ENCODE data around the gene SEC31A.

Gene SEC31A

DNA sequence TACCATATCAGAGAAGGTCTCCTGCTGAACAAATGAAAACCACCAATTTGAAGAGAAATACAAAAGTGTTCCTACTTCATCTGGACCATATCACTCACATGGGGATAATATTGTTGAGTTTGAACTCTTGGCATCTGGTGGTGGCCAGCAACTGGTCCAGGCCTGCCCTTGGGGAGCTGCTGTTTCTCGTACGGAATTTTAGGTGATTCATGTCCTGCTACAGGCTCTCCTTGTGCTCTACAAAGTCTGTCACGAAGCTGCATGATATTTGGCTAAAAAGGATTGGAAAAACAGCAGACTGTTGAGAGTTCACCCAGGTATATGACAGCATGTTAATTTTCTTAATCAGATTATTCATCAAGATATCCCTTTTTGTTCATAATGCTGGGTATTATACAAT, 42.2 kb downstream of the SEC31A start:
- no peak overlapping the region for H3K4me3 ChIP-seq (ENCODE audit: low read length)
- H3K9me3 ChIP-seq (replicated peaks; ENCODE audit: insufficient read depth, low read length) = no peaks in the 10 kb centered on the region
- no peaks in the 10 kb centered on the region for H3K79me2 ChIP-seq (ENCODE audit: low read length)
- H4K20me1 ChIP-seq (ENCODE audit: insufficient read depth, low read length) = no peaks in the 10 kb centered on the region
- no peaks in the 10 kb centered on the region for H3K9me2 ChIP-seq (replicated peaks; ENCODE audit: insufficient read depth, low read length)
- H3K27ac ChIP-seq (ENCODE audit: low read length) = no peak overlapping the region
- no peaks in the 10 kb centered on the region for H3K27me3 ChIP-seq (replicated peaks; ENCODE audit: insufficient read depth, low read length)
- H3F3A ChIP-seq (ENCODE audit: insufficient read depth, low read length) = no peaks in the 10 kb centered on the region
- TF ChIP-seq, protein P1, sequence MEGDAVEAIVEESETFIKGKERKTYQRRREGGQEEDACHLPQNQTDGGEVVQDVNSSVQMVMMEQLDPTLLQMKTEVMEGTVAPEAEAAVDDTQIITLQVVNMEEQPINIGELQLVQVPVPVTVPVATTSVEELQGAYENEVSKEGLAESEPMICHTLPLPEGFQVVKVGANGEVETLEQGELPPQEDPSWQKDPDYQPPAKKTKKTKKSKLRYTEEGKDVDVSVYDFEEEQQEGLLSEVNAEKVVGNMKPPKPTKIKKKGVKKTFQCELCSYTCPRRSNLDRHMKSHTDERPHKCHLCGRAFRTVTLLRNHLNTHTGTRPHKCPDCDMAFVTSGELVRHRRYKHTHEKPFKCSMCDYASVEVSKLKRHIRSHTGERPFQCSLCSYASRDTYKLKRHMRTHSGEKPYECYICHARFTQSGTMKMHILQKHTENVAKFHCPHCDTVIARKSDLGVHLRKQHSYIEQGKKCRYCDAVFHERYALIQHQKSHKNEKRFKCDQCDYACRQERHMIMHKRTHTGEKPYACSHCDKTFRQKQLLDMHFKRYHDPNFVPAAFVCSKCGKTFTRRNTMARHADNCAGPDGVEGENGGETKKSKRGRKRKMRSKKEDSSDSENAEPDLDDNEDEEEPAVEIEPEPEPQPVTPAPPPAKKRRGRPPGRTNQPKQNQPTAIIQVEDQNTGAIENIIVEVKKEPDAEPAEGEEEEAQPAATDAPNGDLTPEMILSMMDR (IDR thresholded peaks at IDR 0.05; ENCODE audit: low read length) = no peak
- TF ChIP-seq EZH2phosphoT487 (IDR thresholded peaks at IDR 0.05; ENCODE audit: low read length) (no peak), EZH2 (optimal IDR thresholded peaks at IDR 0.05; ENCODE audit: low read depth, low read length) (no peak)
- H3K9ac ChIP-seq (ENCODE audit: low read length) = no peak overlapping the region
- no peak overlapping the region for H2AFZ ChIP-seq (ENCODE audit: low read length)
- H3K36me3 ChIP-seq (replicated peaks; ENCODE audit: insufficient read depth, low read length) = 0 out of 2 replicates have a peak, but pooled peaks cover 4% of the 10 kb centered on the region
- no peak for DNase-seq
- H3K4me1 ChIP-seq (ENCODE audit: low read length) = no peaks in the 10 kb centered on the region
- H3K4me2 ChIP-seq (ENCODE audit: low read depth, low read length) = no peak overlapping the region

- TF ChIP-seq EZH2phosphoT487 (IDR thresholded peaks at IDR 0.05; ENCODE audit: low read length) (no peak), EZH2 (optimal IDR thresholded peaks at IDR 0.05; ENCODE audit: low read depth, low read length) (no peak)
- TF ChIP-seq, protein P1 (IDR thresholded peaks at IDR 0.05; ENCODE audit: low read length) = no peak; the same call in 1 of the 2 replicates
- Histone ChIP-seq H3F3A (ENCODE audit: insufficient read depth, low read length) (no peaks in the 10 kb centered on the region), H2AFZ (ENCODE audit: low read length) (no peak overlapping the region), H3K27ac (ENCODE audit: low read length) (no peak overlapping the region), H3K9ac (ENCODE audit: low read length) (no peak overlapping the region), H3K4me2 (ENCODE audit: low read depth, low read length) (no peak overlapping the region), H3K4me1 (ENCODE audit: low read length) (no peaks in the 10 kb centered on the region), H3K4me3 (ENCODE audit: low read length) (no peak overlapping the region), H3K36me3 (replicated peaks; ENCODE audit: insufficient read depth, low read length) (no peaks in the 10 kb centered on the region; the same call in none of the 2 replicates), H3K27me3 (replicated peaks; ENCODE audit: insufficient read depth, low read length) (no peaks in the 10 kb centered on the region), H4K20me1 (ENCODE audit: insufficient read depth, low read length) (no peaks in the 10 kb centered on the region), H3K79me2 (ENCODE audit: low read length) (no peaks in the 10 kb centered on the region), H3K9me2 (replicated peaks; ENCODE audit: insufficient read depth, low read length) (no peaks in the 10 kb centered on the region), H3K9me3 (replicated peaks; ENCODE audit: insufficient read depth, low read length) (no peaks in the 10 kb centered on the region)
- no peak for DNase-seq
Measured at GRCh38 chr4:82842593-82842992, 48.4 kb downstream of the SEC31A start.

DNA sequence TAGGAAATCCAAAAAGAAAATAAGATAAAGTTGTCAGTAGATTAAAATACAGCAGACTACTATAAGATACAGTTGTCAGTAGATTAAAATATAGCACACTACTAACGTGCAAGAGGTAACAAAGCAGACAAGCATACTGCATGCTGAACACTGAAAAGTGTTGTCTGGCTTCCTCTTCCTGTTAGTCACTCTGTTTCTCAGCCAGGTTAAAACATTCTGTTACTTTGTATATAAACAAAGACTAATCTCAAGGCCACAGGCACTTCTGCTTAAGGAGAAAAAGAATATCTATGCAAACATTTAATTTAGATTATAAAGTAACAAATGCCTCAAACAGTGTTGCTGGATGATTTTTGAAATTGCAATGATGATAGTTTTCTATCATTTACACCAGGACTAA, 51.3 kb downstream of the SEC31A start:
- no peak overlapping the region for H2AFZ ChIP-seq (ENCODE audit: low read length)
- no peak overlapping the region for H3K4me2 ChIP-seq (ENCODE audit: low read depth, low read length)
- no peak overlapping the region for H3K4me3 ChIP-seq (ENCODE audit: low read length)
- no peaks in the 10 kb centered on the region for H3K9me2 ChIP-seq (replicated peaks; ENCODE audit: insufficient read depth, low read length)
- H3K9ac ChIP-seq (ENCODE audit: low read length) = no peak overlapping the region
- no peaks in the 10 kb centered on the region for H3K9me3 ChIP-seq (replicated peaks; ENCODE audit: insufficient read depth, low read length)
- H3K79me2 ChIP-seq (ENCODE audit: low read length) = no peaks in the 10 kb centered on the region
- H3F3A ChIP-seq (ENCODE audit: insufficient read depth, low read length) = no peaks in the 10 kb centered on the region
- H3K36me3 ChIP-seq (replicated peaks; ENCODE audit: insufficient read depth, low read length) = no peaks in the 10 kb centered on the region; the same call in none of the 2 replicates
- H3K27me3 ChIP-seq (replicated peaks; ENCODE audit: insufficient read depth, low read length) = no peaks in the 10 kb centered on the region
- TF ChIP-seq EZH2phosphoT487 (IDR thresholded peaks at IDR 0.05; ENCODE audit: low read length) (no peak), EZH2 (optimal IDR thresholded peaks at IDR 0.05; ENCODE audit: low read depth, low read length) (no peak)
- TF ChIP-seq, protein P1 (IDR thresholded peaks at IDR 0.05; ENCODE audit: low read length) = no peak
- no peak for DNase-seq
- H3K27ac ChIP-seq (ENCODE audit: low read length) = no peak overlapping the region
- no peaks in the 10 kb centered on the region for H4K20me1 ChIP-seq (ENCODE audit: insufficient read depth, low read length)
- H3K4me1 ChIP-seq (ENCODE audit: low read length) = no peaks in the 10 kb centered on the region
